ENCODE results near the gene FAR2.

Gene FAR2

DNA sequence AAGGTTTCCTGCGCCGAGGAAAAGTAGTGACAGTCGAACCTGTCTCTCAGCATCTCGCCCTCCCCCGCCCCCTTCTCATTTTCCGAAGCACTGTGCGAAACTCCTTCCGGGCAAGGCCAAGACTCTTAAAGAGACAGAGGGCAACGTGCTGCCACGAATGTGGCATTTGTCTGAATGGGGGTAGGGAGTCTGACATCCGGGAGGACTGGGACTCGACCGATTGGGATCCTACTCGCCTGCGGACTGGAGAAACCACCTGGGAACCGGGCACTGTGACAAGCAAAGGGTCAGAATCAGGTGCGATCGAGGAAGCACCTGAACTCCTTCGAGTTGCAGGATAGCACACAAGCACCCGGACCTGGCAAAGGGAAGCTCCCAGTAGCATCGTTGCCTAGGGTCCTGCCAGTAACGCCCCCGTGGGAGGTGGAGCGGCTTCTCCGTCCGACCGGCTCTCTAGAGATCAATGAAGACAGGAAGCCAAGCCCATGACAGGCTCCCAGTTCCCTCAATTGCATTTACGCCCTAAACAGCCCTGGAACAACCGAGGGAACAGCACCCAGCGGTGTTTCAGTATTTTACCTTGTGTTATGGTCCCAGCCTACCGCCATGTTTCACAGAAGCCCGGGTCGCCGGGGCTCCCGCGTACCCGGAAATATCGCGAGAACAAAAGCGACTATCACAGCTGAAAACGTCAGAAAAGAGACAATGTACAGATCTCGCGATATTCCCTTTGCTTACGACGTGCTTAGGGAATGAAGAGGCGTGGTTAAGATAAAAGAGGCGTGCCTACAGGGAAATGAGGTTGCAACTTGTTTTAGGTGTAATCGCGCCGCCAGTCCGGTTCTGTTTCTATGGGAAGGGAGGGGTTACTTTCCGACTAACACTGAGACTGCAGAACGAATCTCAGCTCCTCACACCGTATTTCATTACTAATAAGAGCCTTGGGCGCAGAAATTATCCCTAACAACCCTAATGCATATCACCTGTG is 231.8 kb downstream of the FAR2 start, which contains the start of gene ERGIC2 (continued):
- TF ChIP-seq, protein P1, sequence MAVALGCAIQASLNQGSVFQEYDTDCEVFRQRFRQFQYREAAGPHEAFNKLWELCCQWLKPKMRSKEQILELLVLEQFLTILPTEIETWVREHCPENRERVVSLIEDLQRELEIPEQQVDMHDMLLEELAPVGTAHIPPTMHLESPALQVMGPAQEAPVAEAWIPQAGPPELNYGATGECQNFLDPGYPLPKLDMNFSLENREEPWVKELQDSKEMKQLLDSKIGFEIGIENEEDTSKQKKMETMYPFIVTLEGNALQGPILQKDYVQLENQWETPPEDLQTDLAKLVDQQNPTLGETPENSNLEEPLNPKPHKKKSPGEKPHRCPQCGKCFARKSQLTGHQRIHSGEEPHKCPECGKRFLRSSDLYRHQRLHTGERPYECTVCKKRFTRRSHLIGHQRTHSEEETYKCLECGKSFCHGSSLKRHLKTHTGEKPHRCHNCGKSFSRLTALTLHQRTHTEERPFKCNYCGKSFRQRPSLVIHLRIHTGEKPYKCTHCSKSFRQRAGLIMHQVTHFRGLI (tag by site-specific recombination; IDR thresholded peaks at IDR 0.05) = no peak
- TF ChIP-seq, protein P2, sequence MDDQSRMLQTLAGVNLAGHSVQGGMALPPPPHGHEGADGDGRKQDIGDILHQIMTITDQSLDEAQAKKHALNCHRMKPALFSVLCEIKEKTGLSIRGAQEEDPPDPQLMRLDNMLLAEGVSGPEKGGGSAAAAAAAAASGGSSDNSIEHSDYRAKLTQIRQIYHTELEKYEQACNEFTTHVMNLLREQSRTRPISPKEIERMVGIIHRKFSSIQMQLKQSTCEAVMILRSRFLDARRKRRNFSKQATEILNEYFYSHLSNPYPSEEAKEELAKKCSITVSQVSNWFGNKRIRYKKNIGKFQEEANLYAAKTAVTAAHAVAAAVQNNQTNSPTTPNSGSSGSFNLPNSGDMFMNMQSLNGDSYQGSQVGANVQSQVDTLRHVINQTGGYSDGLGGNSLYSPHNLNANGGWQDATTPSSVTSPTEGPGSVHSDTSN (CRISPR knock-in tag; IDR thresholded peaks at IDR 0.05) = 0 out of 2 replicates have a peak, but pooled peaks have one; percentile 24
- TF ChIP-seq SALL2 (tag by site-specific recombination; IDR thresholded peaks at IDR 0.05; ENCODE audit: borderline replicate concordance) = no peak
- TF ChIP-seq ZNF658 (tag by site-specific recombination; IDR thresholded peaks at IDR 0.05) = no peak
- TF ChIP-seq ZXDB (tag by site-specific recombination; IDR thresholded peaks at IDR 0.05) = peak; percentile 53
- no peak for TF ChIP-seq ZSCAN23 (tag by site-specific recombination; IDR thresholded peaks at IDR 0.05)
- peak; percentile 82 for TF ChIP-seq ZNF600 (tag by site-specific recombination; IDR thresholded peaks at IDR 0.05)
- TF ChIP-seq ZNF48 (tag by site-specific recombination; IDR thresholded peaks at IDR 0.05) = no peak
- no peak for TF ChIP-seq ZSCAN16 (tag by site-specific recombination; IDR thresholded peaks at IDR 0.05)
- TF ChIP-seq ZNF660 (tag by site-specific recombination; IDR thresholded peaks at IDR 0.05) = peak; percentile 12; the same call in 1 of the 2 replicates
- peak; percentile 59; the same call in 1 of the 2 replicates for TF ChIP-seq ZNF2 (tag by site-specific recombination; IDR thresholded peaks at IDR 0.05)
- no peak for TF ChIP-seq GLI2 (tag by site-specific recombination; IDR thresholded peaks at IDR 0.05; ENCODE audit: borderline replicate concordance, low read depth)
- TF ChIP-seq ZNF394 (tag by site-specific recombination; IDR thresholded peaks at IDR 0.05; ENCODE audit: borderline replicate concordance) = no peak; the same call in 1 of the 2 replicates
- peak; percentile 68 for TF ChIP-seq SP2 (tag by site-specific recombination; IDR thresholded peaks at IDR 0.05)
- TF ChIP-seq, protein P3, sequence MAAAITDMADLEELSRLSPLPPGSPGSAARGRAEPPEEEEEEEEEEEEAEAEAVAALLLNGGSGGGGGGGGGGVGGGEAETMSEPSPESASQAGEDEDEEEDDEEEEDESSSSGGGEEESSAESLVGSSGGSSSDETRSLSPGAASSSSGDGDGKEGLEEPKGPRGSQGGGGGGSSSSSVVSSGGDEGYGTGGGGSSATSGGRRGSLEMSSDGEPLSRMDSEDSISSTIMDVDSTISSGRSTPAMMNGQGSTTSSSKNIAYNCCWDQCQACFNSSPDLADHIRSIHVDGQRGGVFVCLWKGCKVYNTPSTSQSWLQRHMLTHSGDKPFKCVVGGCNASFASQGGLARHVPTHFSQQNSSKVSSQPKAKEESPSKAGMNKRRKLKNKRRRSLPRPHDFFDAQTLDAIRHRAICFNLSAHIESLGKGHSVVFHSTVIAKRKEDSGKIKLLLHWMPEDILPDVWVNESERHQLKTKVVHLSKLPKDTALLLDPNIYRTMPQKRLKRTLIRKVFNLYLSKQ (tag by site-specific recombination; IDR thresholded peaks at IDR 0.05; ENCODE audit: borderline replicate concordance) = no peak
- TF ChIP-seq, protein P4, sequence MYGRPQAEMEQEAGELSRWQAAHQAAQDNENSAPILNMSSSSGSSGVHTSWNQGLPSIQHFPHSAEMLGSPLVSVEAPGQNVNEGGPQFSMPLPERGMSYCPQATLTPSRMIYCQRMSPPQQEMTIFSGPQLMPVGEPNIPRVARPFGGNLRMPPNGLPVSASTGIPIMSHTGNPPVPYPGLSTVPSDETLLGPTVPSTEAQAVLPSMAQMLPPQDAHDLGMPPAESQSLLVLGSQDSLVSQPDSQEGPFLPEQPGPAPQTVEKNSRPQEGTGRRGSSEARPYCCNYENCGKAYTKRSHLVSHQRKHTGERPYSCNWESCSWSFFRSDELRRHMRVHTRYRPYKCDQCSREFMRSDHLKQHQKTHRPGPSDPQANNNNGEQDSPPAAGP (tag by site-specific recombination; IDR thresholded peaks at IDR 0.05) = no peak
- no peak for TF ChIP-seq KLF1 (tag by site-specific recombination; IDR thresholded peaks at IDR 0.05)
- TF ChIP-seq, protein P5, sequence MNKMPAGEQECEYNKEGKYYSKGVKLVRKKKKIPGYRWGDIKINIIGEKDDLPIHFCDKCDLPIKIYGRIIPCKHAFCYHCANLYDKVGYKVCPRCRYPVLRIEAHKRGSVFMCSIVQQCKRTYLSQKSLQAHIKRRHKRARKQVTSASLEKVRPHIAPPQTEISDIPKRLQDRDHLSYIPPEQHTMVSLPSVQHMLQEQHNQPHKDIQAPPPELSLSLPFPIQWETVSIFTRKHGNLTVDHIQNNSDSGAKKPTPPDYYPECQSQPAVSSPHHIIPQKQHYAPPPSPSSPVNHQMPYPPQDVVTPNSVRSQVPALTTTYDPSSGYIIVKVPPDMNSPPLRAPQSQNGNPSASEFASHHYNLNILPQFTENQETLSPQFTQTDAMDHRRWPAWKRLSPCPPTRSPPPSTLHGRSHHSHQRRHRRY (tag by site-specific recombination; IDR thresholded peaks at IDR 0.05) = no peak
- no peak for TF ChIP-seq ZNF239 (tag by site-specific recombination; IDR thresholded peaks at IDR 0.05)
- TF ChIP-seq REPIN1 (tag by site-specific recombination; IDR thresholded peaks at IDR 0.05; ENCODE audit: low read depth) = no peak
- TF ChIP-seq RBAK (tag by site-specific recombination; IDR thresholded peaks at IDR 0.05) = no peak
- peak; percentile 34; the same call in 1 of the 2 replicates for TF ChIP-seq ZBTB20 (tag by site-specific recombination; IDR thresholded peaks at IDR 0.05)
- TF ChIP-seq, protein P6, sequence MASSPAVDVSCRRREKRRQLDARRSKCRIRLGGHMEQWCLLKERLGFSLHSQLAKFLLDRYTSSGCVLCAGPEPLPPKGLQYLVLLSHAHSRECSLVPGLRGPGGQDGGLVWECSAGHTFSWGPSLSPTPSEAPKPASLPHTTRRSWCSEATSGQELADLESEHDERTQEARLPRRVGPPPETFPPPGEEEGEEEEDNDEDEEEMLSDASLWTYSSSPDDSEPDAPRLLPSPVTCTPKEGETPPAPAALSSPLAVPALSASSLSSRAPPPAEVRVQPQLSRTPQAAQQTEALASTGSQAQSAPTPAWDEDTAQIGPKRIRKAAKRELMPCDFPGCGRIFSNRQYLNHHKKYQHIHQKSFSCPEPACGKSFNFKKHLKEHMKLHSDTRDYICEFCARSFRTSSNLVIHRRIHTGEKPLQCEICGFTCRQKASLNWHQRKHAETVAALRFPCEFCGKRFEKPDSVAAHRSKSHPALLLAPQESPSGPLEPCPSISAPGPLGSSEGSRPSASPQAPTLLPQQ (tag by site-specific recombination; IDR thresholded peaks at IDR 0.05) = 0 out of 2 replicates have a peak, but pooled peaks have one; percentile 14
- no peak for TF ChIP-seq ZNF514 (tag by site-specific recombination; IDR thresholded peaks at IDR 0.05)
- no peak for TF ChIP-seq ZNF561 (tag by site-specific recombination; IDR thresholded peaks at IDR 0.05; ENCODE audit: borderline replicate concordance)
- TF ChIP-seq KLF10 (tag by site-specific recombination; IDR thresholded peaks at IDR 0.05) = no peak
- peak; percentile 85 for TF ChIP-seq KLF9 (tag by site-specific recombination; IDR thresholded peaks at IDR 0.05; ENCODE audit: low read depth)
- TF ChIP-seq, protein P7, sequence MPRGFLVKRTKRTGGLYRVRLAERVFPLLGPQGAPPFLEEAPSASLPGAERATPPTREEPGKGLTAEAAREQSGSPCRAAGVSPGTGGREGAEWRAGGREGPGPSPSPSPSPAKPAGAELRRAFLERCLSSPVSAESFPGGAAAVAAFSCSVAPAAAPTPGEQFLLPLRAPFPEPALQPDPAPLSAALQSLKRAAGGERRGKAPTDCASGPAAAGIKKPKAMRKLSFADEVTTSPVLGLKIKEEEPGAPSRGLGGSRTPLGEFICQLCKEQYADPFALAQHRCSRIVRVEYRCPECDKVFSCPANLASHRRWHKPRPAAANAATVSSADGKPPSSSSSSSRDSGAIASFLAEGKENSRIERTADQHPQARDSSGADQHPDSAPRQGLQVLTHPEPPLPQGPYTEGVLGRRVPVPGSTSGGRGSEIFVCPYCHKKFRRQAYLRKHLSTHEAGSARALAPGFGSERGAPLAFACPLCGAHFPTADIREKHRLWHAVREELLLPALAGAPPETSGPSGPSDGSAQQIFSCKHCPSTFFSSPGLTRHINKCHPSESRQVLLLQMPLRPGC (tag by site-specific recombination; IDR thresholded peaks at IDR 0.05) = no peak
- peak; percentile 12 for TF ChIP-seq GLIS1 (tag by site-specific recombination; IDR thresholded peaks at IDR 0.05)
- TF ChIP-seq ZNF670 (tag by site-specific recombination; IDR thresholded peaks at IDR 0.05; ENCODE audit: low read depth) = no peak
